Activated T-cell treated with anti-CD3 and anti-CD28 coated beads, Interleukin-2, amount 50 U/mL, for 24 hours (primary cell): ENCODE measurements around the gene GADD45B.

Experiments
- DNase-seq: peaks from one replicate; pipeline ENCODE4 v3.0.0-alpha.2; 2020
- H3K27ac Mint-ChIP-seq: 2 replicates; pipeline ENCODE4 v1.8.0; 2020; ENCODE audit warnings: mild to moderate bottlenecking, mixed read lengths
- H3K27me3 Mint-ChIP-seq: 2 replicates; pipeline ENCODE4 v1.8.0; 2020; ENCODE audit warnings: mixed read lengths
- H3K36me3 Mint-ChIP-seq: 2 replicates; pipeline ENCODE4 v1.8.0; 2020; ENCODE audit warnings: low read depth, mixed read lengths
- H3K4me1 Mint-ChIP-seq: 2 replicates; pipeline ENCODE4 v1.8.0; 2020; ENCODE audit warnings: low read depth, mixed read lengths
- H3K4me3 Mint-ChIP-seq: 2 replicates; pipeline ENCODE4 v1.8.0; 2020; ENCODE audit warnings: mild to moderate bottlenecking, moderate library complexity, mixed read lengths
- H3K9me3 Mint-ChIP-seq: 2 replicates; pipeline ENCODE4 v1.8.0; 2020; ENCODE audit warnings: mixed read lengths

The GADD45B gene, protein sequence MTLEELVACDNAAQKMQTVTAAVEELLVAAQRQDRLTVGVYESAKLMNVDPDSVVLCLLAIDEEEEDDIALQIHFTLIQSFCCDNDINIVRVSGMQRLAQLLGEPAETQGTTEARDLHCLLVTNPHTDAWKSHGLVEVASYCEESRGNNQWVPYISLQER

DNA sequence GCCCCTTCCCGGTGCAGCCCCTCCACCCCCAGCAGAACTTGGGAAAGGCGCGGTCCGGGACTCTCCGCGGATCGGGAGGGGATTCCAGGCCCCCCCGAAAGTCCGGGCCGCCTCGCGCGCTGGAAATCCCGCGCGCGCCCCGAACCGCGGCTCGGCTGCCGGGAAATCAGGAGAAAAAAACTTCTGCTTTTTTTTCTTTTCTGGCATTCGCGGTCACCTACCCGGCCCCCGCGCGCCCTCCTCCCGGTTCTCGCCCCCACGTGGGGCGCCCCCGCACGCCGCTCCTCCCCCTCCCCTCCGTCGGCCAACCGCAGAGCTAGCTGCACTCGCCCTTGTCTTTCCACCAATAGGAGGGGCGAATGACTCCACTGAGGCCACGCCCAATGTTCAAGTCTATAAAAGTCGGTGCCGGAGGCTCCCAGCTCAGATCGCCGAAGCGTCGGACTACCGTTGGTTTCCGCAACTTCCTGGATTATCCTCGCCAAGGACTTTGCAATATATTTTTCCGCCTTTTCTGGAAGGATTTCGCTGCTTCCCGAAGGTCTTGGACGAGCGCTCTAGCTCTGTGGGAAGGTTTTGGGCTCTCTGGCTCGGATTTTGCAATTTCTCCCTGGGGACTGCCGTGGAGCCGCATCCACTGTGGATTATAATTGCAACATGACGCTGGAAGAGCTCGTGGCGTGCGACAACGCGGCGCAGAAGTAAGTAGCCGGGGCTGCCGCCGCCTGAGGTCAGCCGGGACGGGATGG is at the start of gene GADD45B:
Gene GADD45B, plus strand, starts transcription at position 426 of the 749 bp plus-strand sequence. Its CDS starts 232 bp downstream, at position 658.
- Mint-ChIP-seq H3K27ac (peak within 1 kb of the TSS; percentile 97), H3K27me3 (no peaks in the 10 kb centered on the region), H3K36me3 (peaks cover 29% of the 10 kb centered on the region), H3K4me3 (peak within 1 kb of the TSS; percentile 99), H3K4me1 (peaks cover 31% of the 10 kb centered on the region), H3K9me3 (no peaks in the 10 kb centered on the region)
- DNase-seq, result peak; percentile 97

DNA sequence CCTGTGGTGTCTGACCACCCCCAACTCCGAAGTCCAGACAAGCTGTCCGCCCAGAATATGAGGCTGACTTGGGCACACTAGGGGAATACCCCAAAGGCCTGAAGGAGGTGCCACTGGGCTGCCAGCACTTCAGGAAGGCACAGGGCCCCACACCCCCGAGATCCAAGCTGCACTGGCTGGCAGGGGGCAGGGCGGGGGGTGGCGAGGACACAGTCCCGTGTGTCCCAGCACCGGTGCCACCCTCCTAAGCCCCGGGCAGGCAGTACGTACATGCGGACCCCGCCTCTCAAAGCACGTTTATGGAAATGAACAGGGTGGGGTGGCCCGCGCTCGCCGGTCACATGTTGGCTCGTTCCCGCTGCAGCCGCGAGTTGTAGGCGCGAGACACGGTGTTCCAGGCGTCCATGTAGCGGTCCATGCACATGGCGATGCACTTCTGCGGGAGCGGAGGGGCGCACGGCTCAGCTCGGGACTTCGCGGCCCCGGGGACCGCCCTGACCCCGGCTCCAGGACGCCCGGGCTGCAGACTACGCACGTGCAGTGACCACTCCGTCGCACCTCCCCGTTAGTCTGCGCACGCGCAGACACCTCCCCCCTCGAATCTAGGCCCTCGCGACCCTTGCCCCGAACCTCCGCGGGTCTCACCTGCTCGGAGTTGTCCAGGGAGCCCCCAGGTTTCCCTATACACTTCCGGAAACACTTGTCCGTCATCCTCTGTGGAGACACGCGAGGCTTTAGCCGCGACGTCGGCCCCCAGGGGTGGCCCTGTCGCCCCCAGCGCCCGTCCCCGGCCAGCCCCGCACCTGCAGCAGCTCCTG is 49.1 kb upstream of the GADD45B start:
- H3K27ac Mint-ChIP-seq, result peak overlapping the region; percentile 99
- peaks cover 63% of the 10 kb centered on the region for H3K36me3 Mint-ChIP-seq
- H3K4me1 Mint-ChIP-seq, result peaks cover 23% of the 10 kb centered on the region
- no peaks in the 10 kb centered on the region for H3K27me3 Mint-ChIP-seq
- peak; percentile 55 for DNase-seq
- H3K9me3 Mint-ChIP-seq, result no peaks in the 10 kb centered on the region
- peak overlapping the region; percentile 90 for H3K4me3 Mint-ChIP-seq

DNA sequence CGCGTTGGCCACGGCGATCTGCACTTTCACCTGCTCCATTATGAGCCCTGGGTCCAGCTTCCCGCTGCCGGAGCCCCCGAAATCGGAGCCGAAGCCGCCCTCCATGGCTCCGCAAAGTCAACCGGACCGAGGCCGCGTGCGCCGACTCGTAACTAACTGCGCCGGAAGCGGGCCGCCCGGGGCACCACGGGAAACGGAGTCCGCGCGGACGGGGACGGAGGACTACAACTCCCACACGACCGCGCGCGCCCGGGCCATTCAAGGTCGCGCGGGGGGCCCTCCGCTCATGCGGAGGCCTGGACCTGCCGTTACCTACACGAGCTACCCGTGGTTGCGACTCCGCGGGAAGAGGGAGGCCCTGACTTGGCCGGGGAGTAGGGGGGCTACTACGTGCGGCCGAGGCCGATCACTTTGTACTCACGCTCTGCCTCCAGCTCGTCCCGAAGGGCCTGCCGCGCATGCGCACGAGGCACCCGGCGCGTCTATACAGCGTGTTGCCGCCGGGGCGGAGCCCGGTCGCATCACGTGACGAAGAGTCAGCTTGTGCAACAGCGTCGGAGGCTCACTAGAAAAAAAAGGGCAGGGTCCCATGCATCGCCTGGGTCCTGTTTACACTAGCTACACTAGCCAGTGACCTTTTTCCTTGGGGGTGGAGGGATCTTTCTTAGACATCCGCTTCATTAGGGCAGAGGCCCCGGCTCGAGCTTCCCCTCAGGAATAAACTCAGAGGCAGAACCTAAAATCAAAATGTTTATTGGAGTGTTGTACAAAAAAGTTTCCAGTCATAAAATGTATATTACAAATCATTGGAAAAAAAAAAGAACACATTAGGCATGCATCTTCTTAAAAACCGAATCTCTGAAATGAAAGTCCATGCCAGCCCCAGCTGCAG is 48.3 kb upstream of the GADD45B start, which contains the start of gene TIMM13:
Gene TIMM13, minus strand, starts transcription at position 158 of the 892 bp plus-strand sequence. Its CDS starts 53 bp downstream, at position 105.
- DNase-seq, result peak; percentile 98
- peak within 1 kb of the TSS; percentile 90 for H3K4me3 Mint-ChIP-seq
- H3K27me3 Mint-ChIP-seq, result no peaks in the 10 kb centered on the region
- no peaks in the 10 kb centered on the region for H3K9me3 Mint-ChIP-seq
- H3K4me1 Mint-ChIP-seq, result peaks cover 21% of the 10 kb centered on the region
- peaks cover 67% of the 10 kb centered on the region for H3K36me3 Mint-ChIP-seq
- H3K27ac Mint-ChIP-seq, result peak within 1 kb of the TSS; percentile 99

DNA sequence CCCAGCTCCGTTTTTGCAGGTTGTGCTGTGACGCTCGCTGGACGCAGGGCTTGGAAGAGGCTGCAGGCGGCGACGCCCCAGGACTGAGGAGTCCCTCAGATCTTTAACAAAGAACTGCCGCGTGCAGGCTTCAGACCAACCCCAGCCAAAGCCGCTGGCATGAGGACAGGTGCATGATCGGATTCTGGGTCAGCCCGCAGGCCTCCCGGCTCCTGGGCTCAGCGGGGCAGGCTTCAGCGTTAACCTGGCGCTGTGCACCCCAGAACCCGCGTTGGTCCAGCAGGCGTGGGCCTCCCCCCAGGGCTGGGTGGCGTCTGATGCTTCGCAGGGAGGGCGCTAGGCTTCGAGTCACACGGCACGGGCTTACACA is 47.6 kb upstream of the GADD45B start:
- DNase-seq, result no peak
- H3K4me3 Mint-ChIP-seq, result no peak overlapping the region
- no peaks in the 10 kb centered on the region for H3K27me3 Mint-ChIP-seq
- no peaks in the 10 kb centered on the region for H3K9me3 Mint-ChIP-seq
- H3K4me1 Mint-ChIP-seq, result peaks cover 21% of the 10 kb centered on the region
- peaks cover 64% of the 10 kb centered on the region for H3K36me3 Mint-ChIP-seq
- peak overlapping the region; percentile 99 for H3K27ac Mint-ChIP-seq

DNA sequence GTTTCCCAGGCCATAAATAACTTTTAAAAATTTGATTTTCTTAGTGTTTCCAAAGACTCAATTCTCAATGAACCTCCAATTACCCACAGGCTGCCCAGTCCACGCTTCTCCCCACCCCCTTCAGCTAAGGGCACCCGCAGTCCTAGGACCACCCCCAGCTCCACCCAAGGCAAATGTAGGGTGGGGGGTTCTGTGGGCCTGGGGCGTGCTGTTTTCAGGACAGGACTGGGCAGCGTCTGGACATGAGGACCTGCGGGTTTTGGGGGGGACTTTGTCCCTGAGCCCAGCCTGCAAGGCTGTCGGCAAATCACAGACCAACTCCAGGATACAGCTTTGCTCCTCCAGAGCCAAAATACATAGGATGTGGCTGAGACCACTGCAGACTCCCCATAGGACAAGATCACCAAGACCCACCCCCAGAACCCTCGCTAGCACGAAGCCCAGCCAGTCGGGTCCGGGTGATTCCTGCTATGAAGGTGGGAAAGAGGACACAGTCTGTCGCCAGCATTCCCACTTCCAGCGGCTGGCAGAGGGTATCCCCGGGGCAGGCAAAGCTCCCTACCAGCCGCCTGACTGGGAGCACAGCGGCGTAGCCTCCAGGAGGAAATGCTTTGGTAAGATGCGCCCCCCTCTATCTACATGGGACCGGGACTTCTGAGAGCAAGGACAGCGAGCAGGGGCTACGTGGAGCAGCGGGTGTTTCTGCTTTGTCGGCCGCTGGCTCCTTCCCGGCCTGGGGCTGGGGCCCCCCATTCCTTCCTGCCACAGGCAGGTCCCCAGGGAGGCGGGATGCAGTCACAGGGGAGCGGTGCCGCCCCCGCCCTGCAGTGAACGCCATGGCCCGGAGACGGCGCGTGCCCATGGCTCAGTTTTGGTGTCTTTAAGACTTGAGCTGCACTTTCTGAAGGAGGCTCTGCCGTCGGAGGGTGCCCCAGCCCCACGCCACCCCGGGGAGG is 46.9 kb upstream of the GADD45B start:
- Mint-ChIP-seq H3K27ac (peak overlapping the region; percentile 18), H3K27me3 (no peaks in the 10 kb centered on the region), H3K9me3 (no peaks in the 10 kb centered on the region), H3K4me1 (peaks cover 21% of the 10 kb centered on the region), H3K4me3 (no peak overlapping the region), H3K36me3 (peaks cover 67% of the 10 kb centered on the region)
- no peak for DNase-seq

DNA sequence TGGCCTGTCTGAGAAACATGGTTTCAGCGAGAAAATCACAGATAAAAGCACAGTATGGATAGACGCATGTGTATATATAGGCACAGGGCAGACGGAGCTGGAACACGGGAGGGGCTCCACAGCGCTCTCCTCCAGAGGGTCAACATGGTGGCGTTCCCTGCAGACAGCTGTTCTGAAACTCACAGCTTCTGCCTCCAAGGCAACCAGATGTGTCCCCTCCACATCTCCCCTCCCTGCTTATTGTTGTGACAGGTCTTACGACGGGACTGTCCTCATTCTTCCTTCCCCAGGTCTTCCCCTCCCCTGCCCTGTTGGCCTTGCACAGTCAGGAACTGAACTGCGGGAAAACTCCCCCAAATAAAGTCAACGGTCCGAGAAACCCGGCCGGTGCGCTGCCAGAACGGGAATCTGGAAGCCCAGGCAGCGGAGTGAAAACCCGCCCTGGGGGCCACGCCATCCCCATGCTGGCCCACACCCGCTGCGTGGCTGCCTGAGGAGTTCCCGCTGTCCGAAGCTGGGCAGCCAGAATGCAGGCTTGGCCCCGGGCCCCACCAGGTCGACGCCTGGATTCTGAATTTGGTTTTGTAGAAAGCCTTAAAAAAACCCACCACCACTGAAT is 45.9 kb upstream of the GADD45B start:
- DNase-seq, result no peak
- Mint-ChIP-seq H3K4me1 (peaks cover 21% of the 10 kb centered on the region), H3K9me3 (no peaks in the 10 kb centered on the region), H3K4me3 (no peak overlapping the region), H3K36me3 (peaks cover 69% of the 10 kb centered on the region), H3K27ac (peak overlapping the region; percentile 47), H3K27me3 (no peaks in the 10 kb centered on the region)

DNA sequence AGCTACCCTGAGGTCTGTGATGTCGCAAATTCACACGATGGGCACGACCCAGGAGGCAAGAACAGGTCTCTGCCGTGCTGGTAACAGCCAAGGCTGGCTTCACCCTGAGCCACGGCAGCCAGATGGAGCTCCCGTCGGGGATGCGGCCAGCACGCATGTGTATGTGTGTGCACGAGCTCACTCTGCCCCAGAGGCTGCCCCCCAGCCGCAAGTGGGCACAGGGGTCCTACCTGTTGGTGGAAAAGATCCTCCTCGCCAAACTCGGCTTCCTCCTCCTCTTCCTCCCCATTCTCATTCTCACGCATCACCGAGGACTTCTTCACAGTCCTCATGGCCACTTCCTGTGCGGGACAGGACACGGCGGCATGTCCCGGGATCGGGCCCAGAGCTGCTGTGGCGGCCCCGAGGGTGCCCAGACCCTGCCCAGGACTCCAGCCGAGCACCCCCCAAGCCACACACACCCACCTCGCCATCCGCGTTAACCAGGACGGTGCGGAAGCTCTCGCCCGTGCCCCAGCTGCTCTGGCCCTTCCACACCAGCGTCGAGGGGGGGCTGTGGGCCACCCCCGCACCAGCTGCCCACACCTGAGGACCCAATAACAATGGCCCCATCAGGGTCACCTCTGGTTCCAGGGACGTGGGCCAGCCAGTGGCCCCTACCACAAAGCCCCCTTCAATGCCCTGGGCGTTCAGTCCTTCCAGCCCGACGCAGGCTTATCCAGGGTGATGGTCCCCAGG is 44.4 kb upstream of the GADD45B start:
- DNase-seq, result no peak
- H3K9me3 Mint-ChIP-seq, result no peaks in the 10 kb centered on the region
- peak overlapping the region; percentile 40 for H3K27ac Mint-ChIP-seq
- no peaks in the 10 kb centered on the region for H3K27me3 Mint-ChIP-seq
- H3K4me1 Mint-ChIP-seq, result peaks cover 14% of the 10 kb centered on the region
- peaks cover 67% of the 10 kb centered on the region for H3K36me3 Mint-ChIP-seq
- H3K4me3 Mint-ChIP-seq, result no peak overlapping the region

DNA sequence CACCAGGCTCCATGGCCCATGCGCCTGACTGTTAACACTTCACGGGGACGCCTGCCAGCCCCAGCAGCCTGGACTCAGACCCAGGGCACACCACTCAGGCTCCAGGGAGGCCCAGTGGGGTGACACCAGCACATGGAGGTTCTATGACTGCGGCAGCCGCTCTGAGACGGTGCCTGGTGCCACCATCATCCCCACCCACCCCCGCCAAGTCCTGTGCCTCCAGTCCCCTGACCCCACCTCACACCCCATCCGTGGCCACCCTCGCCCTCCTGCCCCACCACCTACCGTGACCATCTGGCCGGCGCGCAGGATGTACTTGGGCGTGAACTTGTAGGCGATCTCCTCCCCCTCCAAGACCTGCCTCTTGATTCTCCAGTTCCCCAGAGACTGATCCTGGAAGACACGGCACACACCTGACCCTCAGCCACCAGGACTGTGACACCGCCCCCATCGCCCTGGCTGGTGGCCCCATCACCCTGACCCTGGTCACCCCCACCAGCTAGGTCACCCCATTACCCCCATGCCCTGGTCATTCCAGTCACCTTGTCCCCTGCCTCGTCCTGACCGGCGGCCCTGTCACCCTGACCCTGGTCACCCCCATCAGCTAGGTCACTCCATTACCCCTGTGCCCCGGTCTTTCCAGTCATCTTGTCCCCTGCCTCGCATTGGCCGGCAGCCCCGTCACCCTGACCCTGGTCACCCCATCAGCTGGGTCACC is 43.6 kb upstream of the GADD45B start:
- H3K36me3 Mint-ChIP-seq, result peaks cover 62% of the 10 kb centered on the region
- H3K9me3 Mint-ChIP-seq, result no peaks in the 10 kb centered on the region
- no peak overlapping the region for H3K4me3 Mint-ChIP-seq
- no peak for DNase-seq
- H3K4me1 Mint-ChIP-seq, result peaks cover 12% of the 10 kb centered on the region
- H3K27ac Mint-ChIP-seq, result no peak overlapping the region
- no peaks in the 10 kb centered on the region for H3K27me3 Mint-ChIP-seq

DNA sequence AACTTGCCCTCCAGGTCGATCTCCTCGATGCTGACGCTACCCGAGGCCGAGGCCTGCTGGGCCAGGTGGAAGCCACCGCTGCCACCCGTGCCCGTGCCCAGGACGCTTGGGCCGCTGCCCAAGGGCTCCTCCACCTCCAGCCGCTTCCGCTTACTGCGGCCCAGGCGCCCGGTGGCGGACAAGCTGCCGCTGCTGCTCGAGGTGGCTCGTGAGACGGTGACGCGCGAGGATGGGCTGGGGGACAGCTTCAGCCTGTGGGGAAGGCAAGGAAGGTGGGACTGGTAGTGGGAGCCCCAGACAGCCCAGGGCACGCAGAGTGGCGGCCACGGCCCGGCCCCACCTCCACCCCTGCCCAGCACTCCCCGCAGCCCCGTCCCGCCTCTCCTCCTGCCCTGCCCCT is 42.1 kb upstream of the GADD45B start:
- DNase-seq, result no peak
- Mint-ChIP-seq H3K9me3 (no peaks in the 10 kb centered on the region), H3K27ac (no peak overlapping the region), H3K36me3 (peaks cover 69% of the 10 kb centered on the region), H3K4me3 (no peak overlapping the region), H3K27me3 (no peaks in the 10 kb centered on the region), H3K4me1 (peaks cover 2% of the 10 kb centered on the region)

DNA sequence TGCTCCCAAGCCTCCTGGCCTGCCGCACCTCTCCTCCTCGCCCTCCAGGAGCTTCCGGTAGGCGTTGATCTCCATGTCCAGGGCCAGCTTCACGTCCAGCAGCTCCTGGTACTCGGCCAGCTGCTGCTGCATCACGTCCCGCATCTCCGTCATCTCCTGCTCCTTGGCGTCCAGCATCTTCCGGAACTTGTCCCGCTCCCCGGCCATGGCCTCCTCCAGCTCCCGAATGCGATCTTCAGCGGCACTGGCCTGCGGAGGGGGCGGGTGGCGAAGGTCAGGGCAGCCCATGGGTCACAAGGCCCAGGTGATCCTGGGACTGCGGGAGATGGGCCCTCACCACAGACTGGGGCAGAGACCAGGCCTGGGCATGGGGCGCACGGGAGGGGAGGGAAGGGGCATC is 41.7 kb upstream of the GADD45B start:
- Mint-ChIP-seq H3K27me3 (no peaks in the 10 kb centered on the region), H3K36me3 (peaks cover 66% of the 10 kb centered on the region), H3K4me1 (no peaks in the 10 kb centered on the region), H3K27ac (peak overlapping the region; percentile 44), H3K4me3 (no peak overlapping the region), H3K9me3 (no peaks in the 10 kb centered on the region)
- no peak for DNase-seq

DNA sequence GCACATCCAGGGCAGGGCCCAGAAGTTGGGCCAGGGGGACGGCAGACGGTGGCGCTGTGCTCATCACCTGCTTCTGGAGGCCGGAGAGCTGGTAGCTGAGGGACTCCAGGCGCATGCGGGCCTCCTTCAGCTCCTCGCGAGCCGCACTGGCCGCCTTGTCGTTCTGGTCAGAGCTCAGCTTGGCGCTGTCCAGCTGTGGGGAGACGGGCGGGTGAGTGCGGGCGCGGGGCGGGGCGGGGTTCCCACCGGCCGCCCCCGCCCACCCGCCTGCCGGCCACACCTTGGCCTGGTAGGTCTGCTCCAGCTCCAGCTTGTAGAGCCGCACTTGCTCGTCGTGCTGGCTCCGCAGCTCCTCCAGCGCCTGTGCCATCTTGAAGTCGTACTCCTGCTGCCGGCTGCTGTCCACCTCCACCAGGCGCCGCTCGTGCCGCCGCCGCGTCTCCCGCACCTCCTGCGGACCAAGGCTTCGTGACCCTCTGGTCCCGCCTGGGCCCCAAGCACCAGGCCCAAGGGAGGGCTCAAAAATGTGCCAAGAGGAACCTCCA is 41.1 kb upstream of the GADD45B start:
- Mint-ChIP-seq H3K4me3 (no peak overlapping the region), H3K9me3 (no peaks in the 10 kb centered on the region), H3K27me3 (no peaks in the 10 kb centered on the region), H3K36me3 (peaks cover 65% of the 10 kb centered on the region), H3K27ac (no peak overlapping the region), H3K4me1 (no peaks in the 10 kb centered on the region)
- no peak for DNase-seq

DNA sequence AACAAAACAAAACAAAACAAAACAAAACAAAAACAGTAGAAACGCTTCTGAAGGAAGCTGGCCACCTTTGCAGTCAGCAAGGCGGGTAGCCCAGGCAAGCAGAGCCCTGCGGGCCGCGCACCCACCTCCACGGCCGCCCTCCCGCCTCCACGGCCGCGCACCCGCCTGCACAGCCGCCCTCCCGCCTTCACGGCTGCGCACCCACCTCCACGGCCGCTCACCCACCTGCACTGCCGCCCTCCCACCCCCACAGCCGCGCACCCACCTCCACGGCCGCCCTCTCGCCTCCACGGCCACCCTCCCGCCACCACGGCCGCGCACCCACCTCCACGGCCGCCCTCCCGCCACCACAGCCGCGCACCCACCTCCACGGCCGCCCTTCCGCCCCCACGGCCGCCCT is 39.5 kb upstream of the GADD45B start:
- no peak for DNase-seq
- Mint-ChIP-seq H3K9me3 (no peaks in the 10 kb centered on the region), H3K27me3 (no peaks in the 10 kb centered on the region), H3K4me3 (no peak overlapping the region), H3K36me3 (peaks cover 63% of the 10 kb centered on the region), H3K4me1 (no peaks in the 10 kb centered on the region), H3K27ac (no peak overlapping the region)
